Measurements from ENCODE around the gene ADCY1.

ADCY1 gene

GRCh38 chr7:45654341-45654740 lies 80.2 kb downstream of the ADCY1 start:
- no peak for DNase-seq

DNA sequence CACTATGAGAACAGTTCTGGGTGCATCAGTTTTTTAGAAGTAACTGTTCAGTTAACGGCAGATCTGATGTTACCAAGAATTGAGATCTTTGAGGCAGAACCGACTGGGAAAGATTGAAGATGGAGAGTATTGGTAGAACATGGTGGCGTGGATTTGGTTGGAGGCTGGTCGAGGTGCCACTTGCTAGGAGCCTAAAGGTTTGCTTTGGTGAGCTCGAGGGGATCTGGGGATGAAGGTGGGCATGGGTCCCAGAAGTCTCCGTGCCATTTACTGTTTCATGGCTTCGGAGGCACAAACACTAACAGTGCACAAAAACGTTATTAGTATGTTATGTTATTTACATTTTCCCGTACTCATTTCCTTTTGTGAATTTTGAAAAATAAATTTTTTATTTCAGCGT lies 81.4 kb downstream of the ADCY1 start:
- DNase-seq, result no peak

GRCh38 chr7:45656431-45656830 lies 82.3 kb downstream of the ADCY1 start:
- no peak for DNase-seq

- DNase-seq, result no peak
These were observed 83.1 kb downstream of the ADCY1 start for GRCh38 chr7:45657136-45657889.

GRCh38 chr7:45657890-45658715 lies 83.9 kb downstream of the ADCY1 start:
- no peak for DNase-seq

DNA sequence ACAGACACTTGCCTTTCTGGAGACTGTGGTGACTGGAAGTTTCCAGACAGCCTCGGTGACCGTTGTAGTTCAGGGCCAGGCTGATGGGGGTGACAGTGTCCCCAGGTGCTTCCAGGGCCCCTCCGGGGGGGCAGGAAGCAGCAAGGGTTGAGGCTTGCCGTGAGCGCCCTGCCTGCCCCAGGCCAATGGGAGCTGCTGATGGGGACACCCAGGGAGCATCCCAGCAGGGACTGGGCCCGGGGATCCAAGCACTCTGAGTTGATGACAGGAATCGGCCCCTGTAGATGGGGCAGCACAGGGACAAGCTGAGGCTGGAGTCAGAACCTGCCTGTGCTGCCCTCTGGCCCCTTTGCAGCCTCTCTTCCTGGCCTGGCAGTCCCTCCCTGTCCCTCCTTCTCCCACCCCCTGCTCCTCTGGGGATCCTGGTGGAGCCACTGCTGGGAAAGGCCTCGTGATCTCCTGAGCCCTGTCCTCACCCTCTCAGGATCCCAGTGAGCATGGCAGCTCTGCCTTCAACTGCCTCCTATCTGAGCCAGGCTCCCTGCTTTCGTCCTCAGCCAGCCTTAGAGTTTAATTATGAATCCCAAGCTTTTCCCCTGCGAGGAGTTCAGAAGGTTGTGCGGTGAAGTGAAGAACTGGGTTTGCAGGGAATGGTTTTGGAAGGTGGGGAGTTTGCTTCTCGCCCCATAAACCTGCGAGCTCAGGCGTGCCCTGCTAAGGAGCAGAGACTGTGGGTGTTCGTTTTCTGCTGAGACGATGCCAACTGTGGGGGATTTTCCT lies 84.7 kb downstream of the ADCY1 start:
- DNase-seq, result no peak

DNA sequence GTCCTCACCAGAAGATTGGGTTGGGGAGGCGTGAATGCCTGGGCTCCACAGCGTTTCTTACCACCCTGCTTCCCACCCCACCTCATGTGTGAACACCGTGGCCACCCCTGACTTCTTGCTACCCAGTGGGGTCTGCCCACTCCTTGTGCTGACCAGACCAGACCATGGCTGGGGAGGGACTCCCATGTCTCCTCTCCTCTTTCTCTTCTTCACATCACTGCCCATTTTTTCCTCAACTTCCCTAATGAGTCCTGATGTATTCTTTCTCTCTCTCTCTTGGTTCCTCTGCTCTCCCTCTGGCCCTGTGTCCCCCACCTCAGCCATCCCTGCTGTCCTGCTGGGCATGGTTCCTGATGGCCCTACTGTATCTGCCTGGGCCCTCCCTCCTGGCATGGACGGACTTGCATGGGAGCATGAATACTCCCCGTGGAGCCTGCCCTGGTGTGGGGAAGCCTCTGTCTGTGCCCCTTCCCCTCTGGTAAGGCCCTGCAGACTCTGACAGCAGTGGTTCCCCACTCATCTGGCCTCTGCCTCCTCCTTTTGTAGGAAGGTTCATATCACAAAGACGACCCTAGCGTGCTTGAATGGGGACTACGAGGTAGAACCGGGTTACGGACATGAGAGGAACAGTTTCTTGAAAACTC lies 85.5 kb downstream of the ADCY1 start:
- DNase-seq, result no peak

- no peak for DNase-seq
These were observed 86.2 kb downstream of the ADCY1 start for GRCh38 chr7:45660201-45660900.

DNA sequence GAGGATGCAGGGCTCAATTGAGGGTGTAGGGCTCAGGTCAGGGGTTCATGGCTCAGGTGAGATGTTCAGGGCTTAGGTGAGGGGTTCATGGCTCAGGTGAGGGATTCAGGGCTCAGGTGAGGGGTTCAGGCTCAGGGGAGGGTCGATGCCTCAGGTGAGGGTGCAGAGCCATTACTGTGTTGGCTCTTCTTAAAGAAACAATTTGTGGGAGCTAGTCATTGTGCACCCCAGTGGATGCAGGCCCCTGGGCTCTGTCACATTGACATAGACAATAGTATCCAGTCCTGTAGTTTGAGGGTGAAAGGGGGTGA lies 86.7 kb downstream of the ADCY1 start:
- no peak for DNase-seq

DNA sequence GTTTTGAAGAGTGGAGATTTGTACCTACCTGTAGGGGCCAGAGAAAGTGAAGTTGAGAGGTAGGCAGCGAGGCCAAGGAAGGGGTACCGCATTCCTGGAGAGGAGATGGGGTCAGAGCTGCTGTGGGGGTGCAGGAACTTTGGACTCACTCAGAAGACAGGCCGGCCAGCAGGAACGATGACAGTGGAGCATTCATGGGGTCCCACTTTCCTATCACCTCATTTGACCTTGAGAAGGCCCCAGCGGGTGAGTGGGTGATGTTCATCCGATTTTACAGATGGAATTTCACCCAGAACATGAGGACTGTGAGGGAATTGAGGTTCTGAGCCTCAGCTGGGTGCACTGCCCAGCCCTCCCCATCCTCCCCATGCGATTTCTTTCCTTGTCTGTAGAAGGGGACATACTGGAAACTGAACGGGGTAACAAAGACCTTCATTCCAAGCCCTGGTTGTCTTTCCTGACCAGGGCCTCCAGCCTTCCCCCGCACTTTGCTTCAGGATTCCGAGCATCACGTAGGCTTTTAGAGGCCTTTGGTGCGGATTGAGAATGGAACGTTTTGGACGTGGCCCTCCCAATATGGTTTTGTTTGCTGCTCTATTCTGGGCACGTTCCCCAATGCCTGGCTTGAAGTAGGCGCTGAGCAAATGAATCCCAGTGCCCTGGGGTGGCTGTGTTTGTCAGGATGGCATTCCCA lies 87.3 kb downstream of the ADCY1 start:
- DNase-seq, result no peak

DNA sequence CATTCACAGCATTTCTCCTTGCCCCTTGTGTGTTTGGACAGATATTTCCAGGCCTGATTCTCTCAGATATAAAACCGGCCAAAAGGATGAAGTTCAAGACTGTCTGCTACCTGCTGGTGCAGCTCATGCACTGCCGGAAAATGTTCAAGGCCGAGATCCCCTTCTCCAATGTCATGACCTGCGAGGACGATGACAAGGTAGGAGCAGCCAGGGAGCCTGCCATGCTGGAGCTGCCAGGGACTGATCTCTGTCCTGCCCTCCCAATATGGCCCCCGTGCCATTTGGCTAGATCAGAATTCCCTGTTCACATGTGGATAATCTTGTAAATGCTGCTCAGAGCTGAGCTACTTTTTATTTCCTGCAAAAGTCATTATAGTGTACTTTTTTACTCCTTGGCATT lies 87.8 kb downstream of the ADCY1 start:
- no peak for DNase-seq

DNA sequence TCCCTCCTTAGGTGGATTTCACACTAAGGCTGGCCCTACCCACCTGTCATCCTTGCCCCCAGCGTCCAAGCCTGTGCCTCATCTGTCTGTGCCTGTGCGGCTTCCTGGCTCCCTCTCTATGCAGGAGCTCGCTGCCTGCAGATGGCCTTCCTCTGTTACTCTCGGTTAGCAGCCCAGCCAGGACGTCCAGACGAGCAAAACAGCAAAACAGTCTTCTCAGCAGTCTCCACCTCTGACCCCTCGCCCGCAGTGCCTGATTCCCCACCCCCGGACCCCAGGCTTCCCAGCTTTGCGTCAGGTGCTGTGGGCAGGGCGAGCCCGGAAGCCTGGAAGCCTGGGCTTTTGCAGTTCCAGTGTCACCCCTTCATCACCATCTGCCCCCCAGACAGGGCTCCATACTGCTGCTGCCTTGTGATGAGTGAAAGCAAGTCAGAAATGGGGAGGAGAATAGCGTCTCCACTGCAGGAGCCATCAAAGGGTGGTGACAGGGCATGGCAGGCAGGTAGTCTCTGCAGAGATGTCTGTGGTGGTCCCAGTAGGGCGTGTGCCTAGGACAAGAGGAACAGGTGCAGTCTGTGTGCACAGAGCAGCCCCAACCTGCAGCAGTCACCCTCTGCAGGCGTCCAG lies 88.5 kb downstream of the ADCY1 start:
- DNase-seq, result no peak

DNA sequence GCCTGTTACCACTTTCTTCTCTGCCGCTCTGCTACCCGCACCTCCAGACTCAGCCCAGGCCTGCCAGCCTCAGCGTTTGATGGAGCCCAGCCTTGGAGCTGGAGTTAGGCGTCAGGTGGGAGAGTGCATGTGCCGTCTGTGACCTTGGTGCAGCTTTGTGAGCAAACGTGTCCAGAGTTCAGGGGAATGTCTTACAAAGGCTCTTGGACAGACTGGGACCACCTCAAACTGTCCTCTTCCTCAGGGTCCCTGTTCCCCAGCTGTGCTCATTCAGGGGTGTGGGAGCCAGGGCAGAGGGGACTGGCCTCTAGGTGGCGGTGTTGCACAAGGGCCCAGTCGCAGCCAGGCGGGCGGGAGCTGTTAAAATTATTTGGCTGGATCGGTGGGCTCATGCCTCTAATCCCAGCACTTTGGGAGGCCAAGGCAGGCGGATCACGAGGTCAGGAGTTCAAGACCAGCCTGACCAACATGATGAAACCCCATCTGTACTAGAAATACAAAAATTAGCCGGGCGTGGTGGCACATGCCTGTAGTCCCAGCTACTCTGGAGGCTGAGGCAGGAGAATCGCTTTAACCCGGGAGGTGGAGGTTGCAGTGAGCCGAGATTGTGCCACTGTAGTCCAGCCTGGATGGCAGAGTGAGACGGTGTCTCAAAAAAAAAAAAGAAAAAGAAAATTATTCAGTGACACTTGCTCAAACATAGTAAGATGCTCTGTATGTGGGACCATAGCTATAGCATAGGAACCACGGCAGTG lies 89.2 kb downstream of the ADCY1 start:
- DNase-seq, result no peak

DNA sequence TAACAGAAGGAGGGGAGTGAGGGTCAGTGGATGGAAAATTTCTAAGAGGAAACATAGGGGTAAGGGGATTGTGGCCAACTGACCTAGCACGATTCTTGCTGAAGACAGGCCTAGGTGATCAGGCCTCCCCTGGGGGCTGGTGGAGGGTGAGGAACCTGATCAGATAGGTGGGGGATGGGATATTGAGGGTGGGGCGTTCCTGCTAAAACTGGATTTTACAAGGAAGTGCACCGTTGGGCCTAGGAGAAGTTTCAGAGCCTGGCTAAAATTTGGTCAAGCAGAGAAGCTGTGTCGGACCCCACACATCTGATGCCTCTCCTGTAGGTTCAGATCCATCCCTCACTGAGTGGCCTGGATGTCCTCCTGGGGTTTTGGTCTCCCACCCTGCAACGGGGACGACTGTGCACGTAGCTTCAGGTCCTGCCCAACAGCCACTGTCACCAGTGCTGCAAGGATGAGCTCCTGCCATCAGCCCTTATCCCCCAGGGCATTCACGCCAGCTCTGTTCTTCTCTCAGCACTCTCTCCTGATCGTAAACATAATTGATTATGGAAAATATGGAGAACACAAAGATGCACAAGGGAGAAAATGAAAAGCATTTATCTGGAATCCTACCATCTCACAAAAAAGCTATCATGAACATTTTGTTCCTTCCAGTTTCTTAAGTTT lies 89.9 kb downstream of the ADCY1 start:
- no peak for DNase-seq

DNA sequence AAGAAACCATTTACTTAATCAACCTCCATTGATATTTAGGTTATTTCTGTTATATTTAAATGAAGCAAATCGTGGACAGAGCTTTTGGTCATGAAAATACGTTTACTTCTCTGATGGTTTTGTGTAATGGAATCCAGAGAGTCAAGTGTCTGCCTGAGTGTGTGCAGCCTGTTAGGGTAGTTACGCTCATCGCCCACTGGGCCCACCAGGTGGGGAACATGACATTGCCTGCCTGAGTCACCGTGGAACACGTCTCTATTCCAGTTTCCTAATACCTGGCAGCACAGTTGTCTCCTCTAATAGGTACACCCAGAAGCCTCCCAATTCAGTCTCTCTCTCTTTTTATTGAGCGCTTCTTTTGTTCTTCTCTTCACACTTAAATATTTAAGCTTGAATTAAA lies 91.0 kb downstream of the ADCY1 start:
- DNase-seq, result no peak

- no peak for DNase-seq
These were observed 96.1 kb downstream of the ADCY1 start for GRCh38 chr7:45670227-45670626.

GRCh38 chr7:45670717-45671116 lies 96.5 kb downstream of the ADCY1 start:
- no peak for DNase-seq

DNA sequence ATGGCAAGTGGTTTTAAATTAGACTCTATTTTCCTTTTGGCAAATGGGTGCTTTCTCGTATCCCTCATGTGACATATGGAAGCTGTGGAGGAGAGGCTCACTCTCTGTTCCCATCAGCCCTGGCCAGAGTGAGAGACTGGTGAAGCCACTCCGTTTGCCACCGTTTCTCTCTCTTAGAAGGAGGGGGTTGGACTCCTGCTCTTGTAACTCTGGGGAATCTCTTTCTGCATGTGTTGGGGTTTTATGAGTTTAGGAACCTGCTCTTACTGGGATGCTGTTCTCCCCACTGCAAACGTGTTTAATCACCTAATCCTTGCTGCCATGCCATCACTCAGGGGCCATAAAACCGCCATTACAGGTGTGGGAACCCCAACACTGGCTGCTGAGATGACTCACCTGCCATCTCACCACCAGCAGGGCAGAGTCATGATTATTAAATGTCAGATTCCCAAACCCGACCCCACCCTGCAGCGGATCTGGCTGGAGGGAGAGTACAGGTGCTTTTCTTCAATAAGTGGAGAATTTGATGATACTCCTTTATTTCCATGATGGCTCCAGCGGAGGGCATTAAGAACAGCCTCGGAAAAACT lies 103.2 kb downstream of the ADCY1 start:
- DNase-seq, result no peak

DNA sequence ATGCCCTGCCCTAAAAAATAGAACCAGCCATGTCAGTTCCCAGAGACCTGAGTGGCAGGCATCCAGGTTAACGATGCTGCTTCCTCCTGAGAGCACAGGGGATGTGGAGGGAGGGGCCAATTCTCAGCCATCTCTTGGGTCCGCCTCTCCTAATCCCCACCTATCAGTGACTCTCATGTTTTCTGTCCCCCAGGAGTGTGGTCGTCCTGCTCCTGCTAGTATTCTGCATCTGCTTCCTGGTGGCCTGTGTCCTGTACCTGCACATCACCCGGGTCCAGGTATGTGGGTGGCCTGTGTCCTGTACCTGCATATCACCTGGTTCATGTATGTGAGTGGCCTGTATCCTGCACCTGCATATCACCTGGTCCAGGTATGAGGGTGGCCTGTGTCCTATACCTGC lies 105.3 kb downstream of the ADCY1 start:
- DNase-seq, result no peak

DNA sequence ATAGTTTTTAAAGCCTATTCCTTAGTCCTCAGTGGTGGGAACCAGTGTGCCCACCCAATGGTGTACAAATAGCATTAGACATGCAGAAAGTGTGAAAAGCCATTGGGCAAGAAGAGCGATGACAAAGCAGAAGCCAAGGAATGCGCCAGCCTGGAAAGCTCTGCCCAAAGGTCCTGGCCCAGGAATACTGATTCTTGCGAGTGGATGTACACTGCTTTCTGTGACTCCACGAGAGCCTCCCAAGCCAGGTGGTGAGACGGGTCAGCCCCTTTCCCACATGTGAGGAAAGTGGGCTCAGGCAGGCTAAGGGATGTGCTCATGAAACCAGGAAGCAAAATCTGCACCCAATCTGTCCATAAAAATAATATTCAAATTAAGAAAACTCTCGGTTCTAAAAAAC lies 106.6 kb downstream of the ADCY1 start:
- DNase-seq, result no peak
